Thyroid gland (tissue), 4 donors: ENCODE results near the gene PAK2. TPM values are rescaled to one million over a fixed set of nuclear protein-coding genes. Genes with fewer than 3 reads are reported as not detected.

ENCODE experiments used
- DNase-seq, 2 donors: peaks; one replicate each; pipeline ENCODE4 v3.0.0-alpha.2; 2019
- H3K27ac ChIP-seq, 3 donors: fragments of 200-600 bp; sonication (generic); 1 replicate in 2 of 3; 2 replicates in 1 of 3; pipeline ENCODE4 v1.5.1; 2016 to 2019; ENCODE audit warnings: mild to moderate bottlenecking in 1 of 3, moderate library complexity in 1 of 3
- H3K27me3 ChIP-seq: fragments of 200-600 bp; sonication (generic); one replicate; pipeline ENCODE4 v1.5.1; 2019
- H3K36me3 ChIP-seq, 2 donors: fragments of 200-600 bp; sonication (generic); one replicate each; pipeline ENCODE4 v1.5.1; 2016 to 2019
- H3K4me1 ChIP-seq, 2 donors: fragments of 200-600 bp; sonication (generic); one replicate each; pipeline ENCODE4 v1.5.1; 2017 to 2019
- H3K4me3 ChIP-seq, 3 donors: fragments of 200-600 bp; sonication (generic); replicated peaks in 1 of 3; 1 replicate in 2 of 3; 2 replicates in 1 of 3; pipeline ENCODE4 v1.5.1; 2016; ENCODE audit warnings: mild to moderate bottlenecking in 1 of 3
- H3K9me3 ChIP-seq: fragments of 200-600 bp; sonication (generic); one replicate; pipeline ENCODE4 v1.5.1; 2017
- POLR2A ChIP-seq, 2 donors: fragments of 450-650 bp; IDR thresholded peaks; one replicate each; pipeline ENCODE4 v1.6.1; 2017; ENCODE audit warnings: antibody characterized with exemption in 2 of 2, mild to moderate bottlenecking in 2 of 2, moderate library complexity in 1 of 2
- WGBS, 2 donors: methylation state at CpG; one replicate each; pipeline ENCODE4 v1.1.5; 2017; 5-methylcytosine and 5-hydroxymethylcytosine counted together
- intact Hi-C: fragments of 100-400 bp; cut with DNase I; formaldehyde crosslinking; loops from one replicate; pipeline ENCODE4 v1.15.1; 2023
- total RNA-seq, 4 donors: library from RNA; depleted of rRNA; stranded (reverse); fragments of >200 nt; gene quantifications; one replicate each; pipeline ENCODE4 v1.2.3, GENCODE V29; 2016
- TF ChIP-seq, protein P1 (sequence below), 6 experiments: fragments of 200-600 bp in 3 of 6; fragments of 450-650 bp in 3 of 6; sonication (generic) in 3 of 6; IDR thresholded peaks; one replicate each; pipeline ENCODE4 v1.5.1; 2016 to 2019; ENCODE audit warnings: antibody characterized with exemption in 6 of 6, mild to moderate bottlenecking in 2 of 6, inconsistent platforms in 1 of 6, moderate library complexity in 1 of 6

PAK2 gene
- total RNA-seq, 4 donors from 2014 or later = 29.9 to 43.8 (median 39.0) TPM

DNA sequence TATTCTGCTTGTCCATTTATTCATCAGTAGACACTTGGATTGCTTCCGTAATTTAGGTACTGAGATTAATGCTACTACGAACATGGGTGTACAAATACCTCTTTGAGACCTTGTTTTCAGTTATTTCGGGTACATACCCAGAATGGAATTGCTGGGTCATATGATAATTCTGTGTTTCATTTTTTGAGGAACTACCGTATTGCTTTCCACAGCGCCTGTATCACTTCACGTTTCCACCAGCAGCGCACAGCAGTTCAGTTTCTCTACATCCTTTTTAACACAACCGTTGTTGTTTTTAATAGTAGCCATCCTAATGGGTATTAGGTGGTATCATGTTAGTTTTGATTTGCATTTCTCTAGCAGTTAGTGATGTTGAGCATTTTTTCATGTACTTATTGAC lies 9.5 kb downstream of the PAK2 start:
- TF ChIP-seq, protein P1, sequence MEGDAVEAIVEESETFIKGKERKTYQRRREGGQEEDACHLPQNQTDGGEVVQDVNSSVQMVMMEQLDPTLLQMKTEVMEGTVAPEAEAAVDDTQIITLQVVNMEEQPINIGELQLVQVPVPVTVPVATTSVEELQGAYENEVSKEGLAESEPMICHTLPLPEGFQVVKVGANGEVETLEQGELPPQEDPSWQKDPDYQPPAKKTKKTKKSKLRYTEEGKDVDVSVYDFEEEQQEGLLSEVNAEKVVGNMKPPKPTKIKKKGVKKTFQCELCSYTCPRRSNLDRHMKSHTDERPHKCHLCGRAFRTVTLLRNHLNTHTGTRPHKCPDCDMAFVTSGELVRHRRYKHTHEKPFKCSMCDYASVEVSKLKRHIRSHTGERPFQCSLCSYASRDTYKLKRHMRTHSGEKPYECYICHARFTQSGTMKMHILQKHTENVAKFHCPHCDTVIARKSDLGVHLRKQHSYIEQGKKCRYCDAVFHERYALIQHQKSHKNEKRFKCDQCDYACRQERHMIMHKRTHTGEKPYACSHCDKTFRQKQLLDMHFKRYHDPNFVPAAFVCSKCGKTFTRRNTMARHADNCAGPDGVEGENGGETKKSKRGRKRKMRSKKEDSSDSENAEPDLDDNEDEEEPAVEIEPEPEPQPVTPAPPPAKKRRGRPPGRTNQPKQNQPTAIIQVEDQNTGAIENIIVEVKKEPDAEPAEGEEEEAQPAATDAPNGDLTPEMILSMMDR (IDR thresholded peaks at IDR 0.05) = no peak
- no peak for TF ChIP-seq POLR2A (IDR thresholded peaks at IDR 0.05)
- no peak for DNase-seq
- no peaks in the 10 kb centered on the region for H3K4me1 ChIP-seq
- intact Hi-C loops = no loop called here
- 86 to 94% methylated on average over 8 of the region's 8 CpGs for WGBS, 2 donors
- H3K4me3 ChIP-seq = no peak overlapping the region
- no peaks in the 10 kb centered on the region for H3K27me3 ChIP-seq
- no peak overlapping the region for H3K27ac ChIP-seq
- no peaks in the 10 kb centered on the region for H3K9me3 ChIP-seq
- H3K36me3 ChIP-seq = no peaks in the 10 kb centered on the region

DNA sequence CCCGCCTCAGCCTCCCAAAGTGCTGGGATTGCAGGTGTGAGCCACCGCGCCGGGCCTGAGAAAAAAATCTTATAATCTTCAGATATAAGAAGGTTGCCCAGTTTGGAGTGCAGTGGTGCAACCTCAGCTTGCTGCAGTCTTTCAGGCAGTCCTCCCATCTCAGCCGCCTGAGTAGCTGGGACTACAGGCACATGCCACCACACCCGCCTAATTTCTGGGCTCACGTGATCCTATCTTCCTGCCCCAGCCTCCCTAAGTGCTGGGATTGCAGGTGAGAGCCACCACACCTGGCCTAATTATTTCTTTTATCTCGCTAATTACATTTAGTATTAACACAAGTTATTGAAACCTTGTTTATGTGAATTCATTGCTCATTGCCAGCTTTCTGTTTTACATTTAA lies 13.5 kb downstream of the PAK2 start:
- TF ChIP-seq POLR2A (IDR thresholded peaks at IDR 0.05) = no peak
- TF ChIP-seq, protein P1 (IDR thresholded peaks at IDR 0.05) = no peak
- H3K9me3 ChIP-seq = no peaks in the 10 kb centered on the region
- no peaks in the 10 kb centered on the region for H3K36me3 ChIP-seq
- H3K4me1 ChIP-seq = no peaks in the 10 kb centered on the region
- no peak overlapping the region for H3K27ac ChIP-seq
- DNase-seq = no peak
- H3K27me3 ChIP-seq = no peaks in the 10 kb centered on the region
- H3K4me3 ChIP-seq = no peak overlapping the region
- intact Hi-C loops = no loop called here
- WGBS, 2 donors = 97 to 98% methylated on average over 8 of the region's 8 CpGs

DNA sequence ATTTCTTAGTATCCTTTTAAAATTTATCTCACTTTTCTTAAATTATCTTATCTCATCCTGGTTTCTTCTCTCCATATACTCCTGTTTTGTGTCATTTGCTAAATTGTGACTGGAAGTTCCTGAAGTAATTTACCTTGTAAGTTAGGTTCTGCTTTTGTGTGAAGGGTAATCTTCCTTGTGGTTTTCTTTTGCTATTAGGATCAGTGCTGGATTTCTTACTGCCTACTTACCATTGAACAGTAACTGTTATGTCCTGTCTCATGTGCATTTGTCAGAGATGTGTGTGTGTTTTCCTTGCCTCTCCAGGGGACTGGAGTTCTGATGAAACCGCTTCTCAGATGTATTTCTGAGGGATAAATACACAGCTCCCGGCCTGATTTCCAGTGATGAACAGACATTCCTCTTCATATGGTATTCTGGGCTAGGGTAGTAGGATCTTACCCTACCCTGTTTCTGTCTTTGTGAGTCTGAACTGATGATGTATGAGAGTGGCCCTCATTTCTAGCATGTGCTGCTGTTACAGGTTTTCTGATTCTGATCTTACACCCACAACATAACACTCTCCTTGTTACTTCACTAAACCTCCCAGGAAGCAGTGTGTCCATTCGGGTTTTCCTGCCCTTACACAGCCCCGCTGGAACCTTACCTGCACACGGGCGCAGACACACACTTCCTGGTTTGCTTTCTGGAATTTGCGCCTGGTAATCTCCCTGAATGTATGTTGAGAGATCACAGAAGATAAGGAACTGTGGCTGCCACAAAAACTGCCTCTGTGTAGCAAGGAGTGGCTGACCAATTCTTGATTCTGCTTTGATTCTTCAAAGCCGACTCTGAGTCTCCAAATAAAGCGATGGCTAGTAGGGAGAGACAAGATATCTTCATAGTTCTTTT lies 14.7 kb downstream of the PAK2 start:
- Histone ChIP-seq H3K27ac (no peak overlapping the region), H3K4me3 (no peak overlapping the region), H3K36me3 (no peaks in the 10 kb centered on the region), H3K4me1 (no peaks in the 10 kb centered on the region), H3K27me3 (no peaks in the 10 kb centered on the region), H3K9me3 (no peaks in the 10 kb centered on the region)
- no peak for DNase-seq
- intact Hi-C loops = no loop called here
- TF ChIP-seq, protein P1 (IDR thresholded peaks at IDR 0.05) = no peak
- no peak for TF ChIP-seq POLR2A (IDR thresholded peaks at IDR 0.05)
- 87 to 89% methylated on average over 9 of the region's 9 CpGs for WGBS, 2 donors

DNA sequence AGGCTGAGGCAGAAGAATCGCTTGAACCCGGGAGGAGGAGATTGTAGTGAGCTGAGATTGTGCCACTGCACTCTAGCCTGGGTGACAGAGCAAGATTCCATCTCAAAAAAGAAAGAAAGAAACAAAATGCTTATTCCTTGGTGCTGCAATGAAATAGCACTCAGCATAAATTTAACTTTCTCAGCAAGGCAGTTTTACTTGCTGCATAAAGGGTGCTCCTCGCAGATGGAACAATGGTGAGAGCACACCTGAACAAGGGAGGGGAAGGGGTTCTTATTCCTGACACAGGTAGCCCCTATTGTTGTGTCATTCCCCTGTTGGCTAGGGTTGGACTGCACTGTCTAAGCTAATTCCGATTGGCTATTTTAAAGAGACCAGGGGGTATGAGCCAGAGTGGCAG lies 17.1 kb downstream of the PAK2 start:
- no peaks in the 10 kb centered on the region for H3K4me1 ChIP-seq
- no peaks in the 10 kb centered on the region for H3K27me3 ChIP-seq
- no peak overlapping the region for H3K4me3 ChIP-seq
- H3K36me3 ChIP-seq = no peaks in the 10 kb centered on the region
- WGBS, 2 donors = 82 to 99% methylated on average over 4 of the region's 4 CpGs
- no peaks in the 10 kb centered on the region for H3K9me3 ChIP-seq
- no peak for DNase-seq
- intact Hi-C loops = no loop called here
- TF ChIP-seq POLR2A (IDR thresholded peaks at IDR 0.05) = no peak
- TF ChIP-seq, protein P1 (IDR thresholded peaks at IDR 0.05) = no peak
- no peak overlapping the region for H3K27ac ChIP-seq
